ENCODE results near the gene RFPL4A. TPM values are rescaled to one million over a fixed set of nuclear protein-coding genes. Genes with fewer than 3 reads are reported as not detected.
"Not testable (repeated sequence)": the region's sequence is repeated elsewhere in the genome, so short reads cannot be mapped to it uniquely, and the experiment has no call there.

The RFPL4A gene
- total and polyA plus RNA-seq, 2 donors (not counting 1 experiment from before 2014, with no cell fraction given): not detected

DNA sequence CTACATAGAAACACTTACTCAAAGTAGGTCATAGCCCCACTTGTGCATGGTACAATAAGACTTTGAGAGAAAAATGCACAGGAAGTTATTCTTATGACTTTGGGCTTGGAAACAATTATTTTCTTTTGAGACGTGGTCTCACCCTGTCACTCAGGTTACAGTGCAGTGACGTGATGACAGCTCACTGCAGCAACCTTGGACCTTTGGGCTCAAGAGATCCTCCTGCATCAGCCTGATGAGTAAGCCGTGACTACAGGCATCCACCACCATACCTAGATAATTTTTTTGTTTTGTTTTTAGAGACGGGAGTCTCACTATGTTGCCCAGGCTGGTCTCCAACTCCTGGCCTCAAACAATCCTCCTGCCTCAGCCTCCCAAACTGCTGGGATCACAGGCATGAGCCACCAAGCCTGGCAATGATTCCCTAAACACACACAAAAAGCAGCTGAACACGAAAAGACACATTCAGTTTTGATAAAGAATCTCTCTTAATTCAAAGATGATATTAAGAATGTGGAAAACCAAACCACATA lies 38.6 kb upstream of the RFPL4A start:
- TF ChIP-seq, protein P1, sequence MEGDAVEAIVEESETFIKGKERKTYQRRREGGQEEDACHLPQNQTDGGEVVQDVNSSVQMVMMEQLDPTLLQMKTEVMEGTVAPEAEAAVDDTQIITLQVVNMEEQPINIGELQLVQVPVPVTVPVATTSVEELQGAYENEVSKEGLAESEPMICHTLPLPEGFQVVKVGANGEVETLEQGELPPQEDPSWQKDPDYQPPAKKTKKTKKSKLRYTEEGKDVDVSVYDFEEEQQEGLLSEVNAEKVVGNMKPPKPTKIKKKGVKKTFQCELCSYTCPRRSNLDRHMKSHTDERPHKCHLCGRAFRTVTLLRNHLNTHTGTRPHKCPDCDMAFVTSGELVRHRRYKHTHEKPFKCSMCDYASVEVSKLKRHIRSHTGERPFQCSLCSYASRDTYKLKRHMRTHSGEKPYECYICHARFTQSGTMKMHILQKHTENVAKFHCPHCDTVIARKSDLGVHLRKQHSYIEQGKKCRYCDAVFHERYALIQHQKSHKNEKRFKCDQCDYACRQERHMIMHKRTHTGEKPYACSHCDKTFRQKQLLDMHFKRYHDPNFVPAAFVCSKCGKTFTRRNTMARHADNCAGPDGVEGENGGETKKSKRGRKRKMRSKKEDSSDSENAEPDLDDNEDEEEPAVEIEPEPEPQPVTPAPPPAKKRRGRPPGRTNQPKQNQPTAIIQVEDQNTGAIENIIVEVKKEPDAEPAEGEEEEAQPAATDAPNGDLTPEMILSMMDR (conservative IDR thresholded peaks at IDR 0.05 in 1 of 2, IDR thresholded peaks at IDR 0.05 in 1 of 2; ENCODE audit: low read depth in 1 of 2, low read length in 2 of 2): no peak
- no peak for TF ChIP-seq EZH2 (IDR thresholded peaks at IDR 0.05; ENCODE audit: low read length, missing control alignments)
- no peaks in the 10 kb centered on the region for H3K27me3 ChIP-seq (ENCODE audit: control insufficient read depth, insufficient read depth, low read length)
- no peak for DNase-seq (ENCODE audit: low read depth in 2 of 2)
- H3K4me2 ChIP-seq (ENCODE audit: extremely low read depth, insufficient read depth, low read length): no peak overlapping the region
- H3K79me2 ChIP-seq (ENCODE audit: control insufficient read depth, insufficient read depth, low read length): no peaks in the 10 kb centered on the region
- H3K9me3 ChIP-seq (ENCODE audit: control insufficient read depth, insufficient read depth, low read depth, low read length): no peaks in the 10 kb centered on the region
- H3K4me3 ChIP-seq (replicated peaks in 1 of 4; ENCODE audit: control extremely low read depth in 1 of 4, insufficient read depth in 1 of 4, low read depth in 3 of 4, low read length in 4 of 4): no peak overlapping the region
- no peaks in the 10 kb centered on the region for H4K20me1 ChIP-seq (ENCODE audit: control insufficient read depth, extremely low read depth, insufficient read depth, low read length)
- no peak overlapping the region for H3K9ac ChIP-seq (ENCODE audit: insufficient read depth, low read length)
- H3K27ac ChIP-seq (ENCODE audit: insufficient read depth, low read length): no peak overlapping the region
- no peaks in the 10 kb centered on the region for H3K4me1 ChIP-seq (ENCODE audit: control insufficient read depth, extremely low read depth, insufficient read depth, low read length)
- H2AFZ ChIP-seq (ENCODE audit: low read length): no peak overlapping the region
- no peaks in the 10 kb centered on the region for H3K36me3 ChIP-seq (ENCODE audit: control insufficient read depth, insufficient read depth, low read length)

- Histone ChIP-seq H3K4me2 (ENCODE audit: extremely low read depth, insufficient read depth, low read length) (no peak overlapping the region), H3K79me2 (ENCODE audit: control insufficient read depth, insufficient read depth, low read length) (no peaks in the 10 kb centered on the region), H3K36me3 (ENCODE audit: control insufficient read depth, insufficient read depth, low read length) (no peaks in the 10 kb centered on the region), H3K9me3 (ENCODE audit: control insufficient read depth, insufficient read depth, low read depth, low read length) (no peaks in the 10 kb centered on the region), H4K20me1 (ENCODE audit: control insufficient read depth, extremely low read depth, insufficient read depth, low read length) (no peaks in the 10 kb centered on the region), H2AFZ (ENCODE audit: low read length) (no peak overlapping the region), H3K9ac (ENCODE audit: insufficient read depth, low read length) (no peak overlapping the region), H3K27me3 (ENCODE audit: control insufficient read depth, insufficient read depth, low read length) (no peaks in the 10 kb centered on the region), H3K4me3 (replicated peaks in 1 of 4; ENCODE audit: control extremely low read depth in 1 of 4, insufficient read depth in 1 of 4, low read depth in 3 of 4, low read length in 4 of 4) (no peak overlapping the region), H3K4me1 (ENCODE audit: control insufficient read depth, extremely low read depth, insufficient read depth, low read length) (no peaks in the 10 kb centered on the region), H3K27ac (ENCODE audit: insufficient read depth, low read length) (no peak overlapping the region)
- no peak for TF ChIP-seq EZH2 (IDR thresholded peaks at IDR 0.05; ENCODE audit: low read length, missing control alignments)
- TF ChIP-seq, protein P1 (conservative IDR thresholded peaks at IDR 0.05 in 1 of 2, IDR thresholded peaks at IDR 0.05 in 1 of 2; ENCODE audit: low read depth in 1 of 2, low read length in 2 of 2): no peak
- no peak for DNase-seq (ENCODE audit: low read depth in 2 of 2)
These were observed 38.1 kb upstream of the RFPL4A start for GRCh38 chr19:55720801-55721200.

DNA sequence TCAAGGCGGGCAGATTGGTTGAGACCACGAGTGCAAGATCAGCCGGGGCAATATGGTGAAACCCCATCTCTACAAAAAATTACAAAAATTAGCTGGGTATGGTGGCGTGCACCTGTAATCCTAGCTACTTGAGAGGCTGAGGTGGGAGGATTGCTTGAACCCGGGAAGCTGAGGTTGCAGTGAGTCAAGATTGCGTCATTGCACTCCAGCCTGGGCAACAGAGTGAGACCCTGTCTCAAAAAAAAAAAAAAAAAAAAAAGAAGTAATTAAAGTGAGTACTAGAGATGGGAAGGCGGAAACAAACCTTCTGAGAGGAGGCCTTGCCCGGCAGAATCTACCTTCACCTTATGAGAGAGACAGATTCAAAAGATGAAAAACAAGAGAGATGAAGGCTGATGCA lies 35.4 kb upstream of the RFPL4A start:
- H4K20me1 ChIP-seq (ENCODE audit: control insufficient read depth, extremely low read depth, insufficient read depth, low read length): no peaks in the 10 kb centered on the region
- H3K27me3 ChIP-seq (ENCODE audit: control insufficient read depth, insufficient read depth, low read length): no peaks in the 10 kb centered on the region
- H3K79me2 ChIP-seq (ENCODE audit: control insufficient read depth, insufficient read depth, low read length): no peaks in the 10 kb centered on the region
- H3K36me3 ChIP-seq (ENCODE audit: control insufficient read depth, insufficient read depth, low read length): no peaks in the 10 kb centered on the region
- H3K4me3 ChIP-seq (replicated peaks in 1 of 4; ENCODE audit: control extremely low read depth in 1 of 4, insufficient read depth in 1 of 4, low read depth in 3 of 4, low read length in 4 of 4): no peak overlapping the region
- no peaks in the 10 kb centered on the region for H3K4me1 ChIP-seq (ENCODE audit: control insufficient read depth, extremely low read depth, insufficient read depth, low read length)
- no peak for TF ChIP-seq EZH2 (IDR thresholded peaks at IDR 0.05; ENCODE audit: low read length, missing control alignments)
- TF ChIP-seq, protein P1 (conservative IDR thresholded peaks at IDR 0.05 in 1 of 2, IDR thresholded peaks at IDR 0.05 in 1 of 2; ENCODE audit: low read depth in 1 of 2, low read length in 2 of 2): no peak
- no peak overlapping the region for H3K27ac ChIP-seq (ENCODE audit: insufficient read depth, low read length)
- H3K9ac ChIP-seq (ENCODE audit: insufficient read depth, low read length): no peak overlapping the region
- no peak overlapping the region for H3K4me2 ChIP-seq (ENCODE audit: extremely low read depth, insufficient read depth, low read length)
- no peaks in the 10 kb centered on the region for H3K9me3 ChIP-seq (ENCODE audit: control insufficient read depth, insufficient read depth, low read depth, low read length)
- no peak overlapping the region for H2AFZ ChIP-seq (ENCODE audit: low read length)
- DNase-seq (ENCODE audit: low read depth in 2 of 2): no peak

- not testable (repeated sequence) for H3K27me3 ChIP-seq (ENCODE audit: control insufficient read depth, insufficient read depth, low read length); H3K9me3 ChIP-seq (ENCODE audit: control insufficient read depth, insufficient read depth, low read depth, low read length); H3K27ac ChIP-seq (ENCODE audit: insufficient read depth, low read length); H2AFZ ChIP-seq (ENCODE audit: low read length); H3K36me3 ChIP-seq (ENCODE audit: control insufficient read depth, insufficient read depth, low read length); H3K4me2 ChIP-seq (ENCODE audit: extremely low read depth, insufficient read depth, low read length); DNase-seq (ENCODE audit: low read depth in 2 of 2); H3K4me1 ChIP-seq (ENCODE audit: control insufficient read depth, extremely low read depth, insufficient read depth, low read length); H3K4me3 ChIP-seq (replicated peaks in 1 of 4; ENCODE audit: control extremely low read depth in 1 of 4, insufficient read depth in 1 of 4, low read depth in 3 of 4, low read length in 4 of 4); H4K20me1 ChIP-seq (ENCODE audit: control insufficient read depth, extremely low read depth, insufficient read depth, low read length); H3K9ac ChIP-seq (ENCODE audit: insufficient read depth, low read length); H3K79me2 ChIP-seq (ENCODE audit: control insufficient read depth, insufficient read depth, low read length)
These were observed 28.5 kb upstream of the RFPL4A start for GRCh38 chr19:55730378-55730777.
